NCI-H1092 (cell line): ENCODE measurements around the gene C4orf50.

Experiments used
- DNase-seq: peaks from one replicate; lab custom pipeline; 2025; lab: John Stamatoyannopoulos, UW

C4orf50 gene

GRCh38 chr4:5921101-5921980, 96.9 kb downstream of the C4orf50 start:
- DNase-seq = no peak

GRCh38 chr4:5919571-5919970, 98.7 kb downstream of the C4orf50 start:
- no peak for DNase-seq

- DNase-seq = no peak
Observed at GRCh38 chr4:5919044-5919443, 99.2 kb downstream of the C4orf50 start.

GRCh38 chr4:5918331-5918985, 99.8 kb downstream of the C4orf50 start:
- DNase-seq = peak; percentile 6

GRCh38 chr4:5917672-5918071, 100.6 kb downstream of the C4orf50 start:
- no peak for DNase-seq

- no peak for DNase-seq
Observed at GRCh38 chr4:5916229-5916628, 102.0 kb downstream of the C4orf50 start.

- DNase-seq = no peak
Observed at GRCh38 chr4:5913454-5913853, 104.8 kb downstream of the C4orf50 start.

GRCh38 chr4:5912614-5913019, 105.6 kb downstream of the C4orf50 start:
- peak; percentile 19 for DNase-seq

- DNase-seq = no peak
Observed at GRCh38 chr4:5908876-5909427, 109.3 kb downstream of the C4orf50 start.

GRCh38 chr4:5906191-5906590, 112.0 kb downstream of the C4orf50 start:
- no peak for DNase-seq

GRCh38 chr4:5905714-5906113, 112.5 kb downstream of the C4orf50 start:
- DNase-seq = no peak

GRCh38 chr4:5900844-5901243, 117.4 kb downstream of the C4orf50 start:
- DNase-seq = no peak

- DNase-seq = no peak
Observed at GRCh38 chr4:5899881-5900280, 118.3 kb downstream of the C4orf50 start.

GRCh38 chr4:5899396-5899795, 118.8 kb downstream of the C4orf50 start:
- DNase-seq = no peak

- DNase-seq = no peak
Observed at GRCh38 chr4:5897674-5898073, 120.6 kb downstream of the C4orf50 start.

- no peak for DNase-seq
Observed at GRCh38 chr4:5895287-5895686, 122.9 kb downstream of the C4orf50 start.

GRCh38 chr4:5894266-5894665, 124.0 kb downstream of the C4orf50 start:
- DNase-seq = peak; percentile 12

- DNase-seq = no peak
Observed at GRCh38 chr4:5893591-5893990, 124.6 kb downstream of the C4orf50 start.

GRCh38 chr4:5893004-5893580, 125.1 kb downstream of the C4orf50 start, which contains the start of gene CRMP1:
Gene CRMP1 (minus strand): TSS chr4:5893086. CDS start chr4:5892969, 117 bp downstream.
- DNase-seq = peak; percentile 69

- no peak for DNase-seq
Observed at GRCh38 chr4:5892323-5893003, 125.8 kb downstream of the C4orf50 start.

- no peak for DNase-seq
Observed at GRCh38 chr4:5891563-5892322, 126.5 kb downstream of the C4orf50 start.
